ENCODE results near the gene BEND3.
"Not testable (repeated sequence)": the region's sequence is repeated elsewhere in the genome, so short reads cannot be mapped to it uniquely, and the experiment has no call there.

The BEND3 gene

DNA sequence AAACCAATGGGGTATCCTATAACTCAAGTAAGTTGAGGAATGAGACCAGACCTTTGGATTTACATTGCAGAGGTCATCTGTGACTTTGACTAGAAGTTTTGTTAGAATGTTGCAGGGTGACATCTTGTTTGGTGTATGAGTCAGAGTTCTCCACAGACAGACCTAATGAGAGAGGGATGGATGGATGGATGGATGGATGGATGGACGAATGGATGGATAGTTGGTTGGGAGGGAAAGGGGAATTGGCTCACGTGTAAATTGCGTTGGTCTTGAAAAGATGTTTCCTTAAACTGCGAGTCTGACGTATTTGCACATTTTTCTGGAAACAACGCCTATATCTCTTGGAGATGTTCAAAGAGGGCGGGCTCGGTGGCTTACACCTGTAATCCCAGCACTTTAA lies 88.3 kb downstream of the BEND3 start:
- DNase-seq = no peak

DNA sequence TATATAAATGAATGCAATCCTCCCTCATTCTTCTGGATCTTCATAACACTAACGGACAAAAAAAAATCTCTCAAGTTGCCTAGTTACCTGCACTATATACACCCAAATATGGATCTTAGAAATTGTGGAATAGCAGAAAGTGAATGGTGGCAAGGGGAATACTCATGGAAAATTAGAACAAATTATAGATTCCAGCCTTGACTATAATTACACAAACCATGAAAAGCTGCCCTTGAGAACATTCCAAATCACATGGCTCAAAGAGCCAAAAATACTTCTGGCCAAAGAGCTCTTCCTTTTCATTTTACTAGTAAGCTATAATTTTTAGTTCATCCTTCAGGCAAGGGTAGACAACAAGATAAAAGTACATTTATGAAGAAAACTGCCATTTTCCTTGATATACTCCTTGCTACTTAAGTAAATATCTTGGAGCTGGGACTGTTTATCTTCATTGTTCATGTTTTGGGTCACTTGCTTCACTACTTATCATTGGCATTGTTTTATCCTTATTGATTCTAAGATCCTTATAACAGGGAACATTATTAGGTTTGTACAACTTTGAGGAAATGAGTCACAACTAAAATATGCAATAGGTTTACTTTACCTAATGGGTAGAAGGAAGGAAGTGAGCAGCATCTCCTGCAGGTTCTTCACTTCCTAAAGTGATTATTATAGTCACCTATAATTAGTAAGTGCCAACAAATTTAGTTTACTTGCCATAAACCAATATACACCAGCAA lies 93.7 kb downstream of the BEND3 start:
- DNase-seq = no peak

DNA sequence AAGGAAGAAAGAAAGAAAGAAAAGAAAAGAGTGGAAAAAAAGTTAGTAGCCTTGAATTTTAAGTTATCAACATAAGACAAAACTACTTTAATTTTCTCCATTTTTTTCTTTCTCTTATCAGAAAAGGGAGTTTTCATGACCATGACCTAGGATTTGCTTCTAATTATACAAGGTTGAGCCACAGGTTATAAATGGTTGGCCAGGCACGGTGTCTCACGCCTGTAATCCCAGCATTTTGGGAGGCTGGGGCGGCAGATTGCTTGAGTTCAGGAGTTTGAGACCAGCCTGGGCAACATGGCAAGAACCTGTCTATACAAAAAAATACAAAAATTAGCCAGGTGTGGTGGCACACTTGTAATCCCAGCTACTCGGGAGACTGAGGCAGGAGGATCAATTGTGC lies 95.1 kb downstream of the BEND3 start:
- no peak for DNase-seq

DNA sequence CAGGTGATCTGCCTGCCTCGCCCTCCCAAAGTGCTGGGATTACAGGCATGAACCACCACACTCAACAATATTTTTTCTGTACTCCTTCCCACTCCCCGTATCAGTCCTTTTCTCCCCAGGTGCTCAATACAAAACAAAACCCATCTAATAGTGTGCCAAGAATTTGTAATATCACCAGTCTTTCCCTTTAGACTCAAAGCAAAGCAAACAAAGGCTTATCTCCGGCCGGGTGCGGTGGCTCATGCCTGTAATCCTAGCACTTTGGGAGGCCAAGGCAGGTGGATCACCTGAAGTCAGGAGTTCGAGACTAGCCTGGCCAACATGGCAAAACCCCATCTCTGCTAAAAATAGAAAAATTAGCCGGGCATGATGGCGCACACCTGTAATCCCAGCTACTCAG lies 95.7 kb downstream of the BEND3 start:
- DNase-seq = not testable (repeated sequence)

DNA sequence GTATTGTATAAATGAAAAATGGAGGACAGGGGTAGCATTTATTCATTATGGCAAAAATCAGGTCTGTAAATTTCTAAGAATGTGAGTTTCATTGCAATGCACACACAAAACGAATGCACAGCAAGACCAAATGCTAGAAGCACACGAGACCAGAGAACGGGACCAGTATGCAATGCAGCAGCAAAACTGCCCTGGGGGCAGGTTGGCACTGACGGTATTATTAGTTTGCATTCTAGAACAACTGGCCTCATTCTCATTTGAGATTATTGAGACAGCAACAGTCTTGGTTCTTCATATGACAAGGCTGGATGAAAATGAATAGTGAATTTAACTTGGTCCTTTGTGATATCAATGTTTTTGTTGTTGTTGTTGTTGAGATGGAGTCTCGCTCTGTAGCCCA lies 96.3 kb downstream of the BEND3 start:
- no peak for DNase-seq
